Measurements from ENCODE around the gene UBE2V1.

The UBE2V1 gene

DNA sequence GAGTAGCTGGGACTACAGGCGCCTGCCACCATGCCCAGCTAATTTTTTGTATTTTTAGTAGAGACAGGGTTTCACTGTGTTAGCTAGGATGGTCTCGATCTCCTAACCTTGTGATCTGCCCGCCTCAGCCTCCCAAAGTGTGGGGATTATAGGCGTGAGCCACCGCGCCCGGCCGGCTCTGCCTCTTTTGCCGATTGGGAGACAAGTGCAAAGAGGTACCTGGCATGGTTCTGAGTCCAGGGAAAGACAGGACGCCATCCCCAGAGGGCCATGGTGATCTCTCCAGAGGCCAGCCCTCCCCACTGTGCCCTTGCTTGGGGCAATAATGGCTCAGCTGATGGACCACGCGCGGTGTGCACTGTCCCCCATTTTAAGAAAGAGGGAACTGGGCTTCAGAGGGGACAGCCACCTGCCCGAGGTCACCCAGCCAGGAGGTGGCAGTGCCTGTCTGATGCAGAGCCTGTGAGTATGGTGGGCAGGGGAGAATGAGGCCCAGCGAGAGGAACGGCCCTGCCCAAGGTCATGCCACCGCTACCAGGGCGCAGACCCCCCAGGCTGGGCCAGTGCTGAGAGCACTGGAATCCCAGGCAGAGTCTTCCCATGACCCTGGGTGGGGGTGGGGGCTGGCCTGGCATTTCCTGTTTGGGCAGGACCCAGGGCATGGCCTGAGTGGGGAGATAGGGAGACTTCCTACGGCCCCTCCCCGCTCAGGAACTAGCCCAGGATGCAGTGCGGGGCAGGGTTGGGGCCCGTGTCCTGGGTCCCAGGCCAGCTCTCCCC is 69.2 kb downstream of the UBE2V1 start:
- no peak for DNase-seq (ENCODE audit: low spot score)

DNA sequence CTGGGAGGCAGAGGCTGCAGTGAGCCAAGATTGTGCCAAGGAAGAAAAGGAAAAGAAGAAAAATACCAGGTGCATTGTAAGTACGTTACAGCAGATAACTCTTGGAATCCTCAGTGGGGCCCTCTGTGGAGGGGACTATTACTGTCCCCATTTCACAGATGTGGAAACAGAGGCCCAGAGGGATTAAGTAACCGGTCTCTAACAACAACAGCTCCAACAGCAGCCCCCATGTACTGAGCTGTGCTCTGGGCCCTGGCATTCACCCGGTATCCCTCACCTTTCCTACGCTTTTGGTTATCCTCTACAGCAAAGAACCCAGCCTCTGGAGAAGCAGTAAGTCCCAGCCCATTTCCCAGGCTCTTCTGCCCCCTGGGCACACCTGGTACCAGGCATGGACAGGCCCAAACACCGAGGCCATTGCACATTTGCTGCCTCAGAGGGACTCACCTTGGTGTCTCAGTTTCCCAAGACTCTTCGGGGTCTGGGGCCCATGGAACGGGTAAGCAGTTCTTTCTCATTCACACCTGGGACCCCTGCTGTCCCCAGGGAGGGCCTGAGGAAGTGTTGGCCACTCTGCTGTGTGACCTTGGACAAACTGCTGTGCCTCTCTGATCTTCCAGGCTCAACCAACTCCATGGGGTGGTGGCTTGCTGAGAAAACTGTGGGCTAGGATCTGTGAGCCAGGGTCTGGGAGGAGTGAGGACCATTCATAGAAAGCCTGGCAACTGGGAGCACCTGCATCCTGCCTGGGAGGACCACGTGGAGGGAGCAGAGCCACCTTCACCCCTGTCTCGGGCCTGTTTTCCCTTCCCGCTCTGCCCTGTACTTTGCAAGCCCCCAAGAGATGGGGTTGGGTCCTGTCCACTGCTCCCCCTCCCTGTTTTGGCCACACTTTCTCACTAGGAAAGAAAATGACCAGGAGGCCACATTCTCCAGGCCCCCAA is 70.3 kb downstream of the UBE2V1 start:
- DNase-seq (ENCODE audit: low spot score), result no peak

DNA sequence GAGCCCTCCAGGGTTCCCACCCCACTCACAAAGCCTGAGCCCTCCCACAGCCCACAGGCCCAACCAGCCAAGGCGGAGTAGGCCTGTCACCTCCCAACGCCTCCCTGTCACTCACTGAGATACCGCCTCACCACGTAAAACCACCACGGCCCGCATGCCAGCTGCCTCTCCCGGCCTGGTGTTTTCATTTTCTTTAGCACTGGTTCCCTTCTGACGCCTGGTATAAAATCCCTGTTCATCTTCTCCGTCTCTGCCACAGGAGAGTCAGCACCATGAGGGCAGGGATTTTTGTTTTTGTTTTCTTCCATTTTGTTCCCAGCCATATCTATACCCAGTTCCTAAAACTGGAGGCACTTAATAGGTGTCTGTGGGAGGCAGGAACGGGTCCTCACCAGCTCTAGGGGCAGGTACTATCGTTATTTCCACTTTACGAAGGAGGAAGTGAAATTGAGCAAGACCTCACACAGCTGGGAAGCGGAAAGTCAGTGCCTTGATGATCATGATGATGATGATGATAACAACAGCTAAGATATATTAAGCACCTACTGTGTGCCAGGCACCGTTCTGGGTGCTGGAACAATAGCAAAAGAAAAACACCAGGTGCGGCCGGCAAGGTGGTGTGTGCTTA is 71.6 kb downstream of the UBE2V1 start:
- DNase-seq (ENCODE audit: low spot score), result no peak

DNA sequence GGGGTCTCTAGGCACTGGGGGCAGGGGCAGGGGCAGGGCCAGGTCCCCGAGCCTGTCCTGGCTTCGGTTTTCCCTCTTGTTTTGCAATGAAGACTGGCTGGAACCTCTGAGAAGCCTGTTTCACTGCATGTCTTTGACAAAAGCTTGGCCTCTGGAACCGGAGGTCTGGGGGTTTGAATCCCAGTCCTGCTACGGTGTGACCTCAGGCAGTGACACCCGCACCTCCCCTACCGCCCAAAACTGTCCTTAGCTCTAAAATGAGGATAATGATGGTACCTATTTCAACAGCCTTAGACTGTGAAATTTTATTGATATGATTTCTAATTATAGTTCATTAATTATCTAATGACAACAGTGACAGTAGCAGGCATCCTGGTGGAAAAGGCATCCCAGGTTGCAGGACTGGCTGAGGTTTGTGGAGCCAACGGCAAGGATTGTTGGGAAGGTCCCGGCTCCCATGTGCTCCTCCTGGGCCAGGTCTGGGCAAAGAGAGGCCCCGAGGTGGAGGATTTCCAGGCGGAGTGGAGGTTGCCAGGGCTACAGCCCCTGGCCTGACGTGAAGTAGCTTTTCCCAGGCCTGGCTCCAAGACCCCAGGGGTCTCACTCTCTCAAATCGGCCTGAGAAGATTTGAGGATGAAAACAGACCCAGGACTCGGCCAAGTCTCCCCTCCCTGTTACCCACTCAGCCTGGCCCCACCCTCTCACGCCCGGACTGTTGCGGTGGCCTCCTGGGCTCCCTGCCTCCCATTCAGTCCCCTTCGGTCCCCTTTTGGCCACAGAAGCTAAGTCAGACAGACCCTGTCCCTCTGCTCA is 72.3 kb downstream of the UBE2V1 start:
- DNase-seq (ENCODE audit: low spot score), result no peak

DNA sequence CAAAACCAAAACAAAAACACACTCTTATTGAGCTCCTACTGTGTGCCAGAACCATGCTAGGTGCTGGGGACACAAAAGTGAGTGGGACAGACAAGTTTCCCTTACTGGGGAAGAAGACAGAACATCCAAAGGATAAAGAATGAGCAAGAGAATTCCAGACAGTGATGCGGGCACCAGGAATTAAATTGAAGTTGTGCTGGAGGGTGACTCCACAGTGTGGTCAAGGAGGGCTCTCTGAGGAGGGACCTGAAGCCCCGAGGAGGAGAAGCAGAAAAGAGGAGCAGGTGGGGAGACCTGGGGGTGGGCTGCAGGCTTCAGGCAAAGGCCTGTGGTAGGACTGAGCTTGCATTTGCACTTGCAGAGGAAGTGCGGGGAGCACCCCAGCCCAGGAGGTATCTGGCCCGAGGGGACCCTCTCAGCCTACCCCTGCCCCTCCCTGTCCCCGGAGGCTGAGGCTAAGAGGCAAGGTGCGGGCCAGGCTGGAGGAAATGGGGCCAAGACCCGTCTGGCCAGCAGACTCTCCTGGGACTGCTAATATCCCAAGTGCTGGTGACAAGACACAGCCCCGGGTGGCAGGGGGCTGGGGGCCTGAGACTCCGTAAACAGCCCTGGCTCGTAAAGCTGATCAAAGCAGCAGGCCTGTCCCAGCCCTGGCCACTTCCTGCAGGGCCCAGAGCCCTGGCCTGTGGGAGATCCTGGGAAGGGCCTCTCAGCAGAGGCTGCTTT is 73.1 kb downstream of the UBE2V1 start:
- DNase-seq (ENCODE audit: low spot score), result no peak

DNA sequence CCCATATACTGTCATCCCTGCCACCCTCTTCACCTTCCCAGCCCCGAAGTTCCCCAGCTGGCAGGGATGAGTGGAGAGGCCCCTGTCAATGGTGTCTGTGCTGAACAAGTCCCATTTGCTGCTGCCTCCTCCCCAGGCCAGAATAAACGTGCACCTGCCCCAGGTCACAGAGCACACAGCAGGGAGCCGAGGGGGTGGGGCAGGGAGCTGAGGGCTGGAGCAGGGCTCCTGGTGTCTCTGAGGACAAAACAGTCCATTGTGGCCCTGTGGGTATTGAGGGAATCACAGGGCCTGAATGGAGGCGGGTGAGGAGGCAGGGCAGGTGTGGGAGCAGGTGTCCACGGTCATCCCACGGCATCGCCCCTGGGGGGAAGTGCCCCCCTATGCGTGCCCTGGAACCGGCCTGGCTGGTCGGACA is 74.4 kb downstream of the UBE2V1 start:
- DNase-seq (ENCODE audit: low spot score), result no peak

DNA sequence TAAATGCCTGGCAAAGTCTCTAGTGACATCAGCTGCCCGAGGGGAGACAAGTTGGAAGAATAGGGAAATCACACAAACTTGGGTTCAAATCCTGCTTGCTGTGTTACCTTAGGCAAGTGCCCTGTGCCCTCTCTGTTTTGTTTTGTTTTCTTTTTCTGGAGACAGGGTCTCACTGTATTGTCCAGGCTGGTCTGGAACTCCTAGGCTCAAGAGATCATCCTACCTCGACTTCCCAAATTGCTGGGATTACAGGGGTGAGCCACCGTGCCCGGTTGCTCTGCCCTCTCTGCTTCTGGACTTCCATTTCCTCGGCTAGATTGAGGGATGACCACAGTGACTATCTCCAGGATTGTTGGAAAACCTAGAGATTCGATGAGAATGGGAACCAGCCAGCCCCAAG is 74.8 kb downstream of the UBE2V1 start:
- no peak for DNase-seq (ENCODE audit: low spot score)

DNA sequence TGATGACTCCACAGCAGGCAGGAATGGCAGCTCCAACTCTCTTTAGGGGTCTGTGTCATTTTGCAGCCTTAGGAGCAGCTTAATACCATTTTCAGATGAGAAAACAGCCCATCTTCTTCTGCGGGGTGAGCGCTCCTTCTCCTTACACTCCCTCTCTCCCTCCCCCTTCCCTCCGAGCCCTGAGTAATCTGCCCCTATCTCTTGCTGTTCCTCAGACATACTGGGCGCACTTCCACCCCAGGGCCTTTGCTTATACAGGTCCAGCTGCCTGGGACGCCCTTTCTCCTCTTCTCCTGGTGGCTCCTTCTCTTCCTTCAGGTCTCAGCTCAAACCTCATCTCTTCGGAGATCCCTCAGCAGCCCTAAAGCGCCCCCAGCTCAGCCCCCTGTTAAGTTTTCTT is 75.4 kb downstream of the UBE2V1 start:
- no peak for DNase-seq (ENCODE audit: low spot score)

DNA sequence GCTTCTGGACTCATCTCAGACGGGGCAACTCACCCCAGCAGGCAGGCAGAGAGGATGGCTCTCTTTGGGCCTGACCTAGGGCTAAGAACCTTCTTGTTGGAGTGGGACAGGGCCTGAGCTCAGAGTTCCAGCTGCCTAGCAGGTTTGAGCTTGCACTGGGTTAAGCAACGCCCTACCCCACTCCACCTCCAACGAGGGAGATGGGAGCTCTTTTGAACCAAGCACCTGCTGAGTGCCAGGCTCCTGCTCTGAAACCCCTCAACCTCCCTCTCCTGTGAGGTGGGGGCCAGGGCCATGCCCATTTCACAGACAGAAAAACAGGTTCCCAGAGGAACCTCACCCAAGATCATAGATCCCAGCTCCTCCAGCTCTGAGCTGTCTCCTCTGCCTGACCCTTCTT is 75.8 kb downstream of the UBE2V1 start:
- no peak for DNase-seq (ENCODE audit: low spot score)

DNA sequence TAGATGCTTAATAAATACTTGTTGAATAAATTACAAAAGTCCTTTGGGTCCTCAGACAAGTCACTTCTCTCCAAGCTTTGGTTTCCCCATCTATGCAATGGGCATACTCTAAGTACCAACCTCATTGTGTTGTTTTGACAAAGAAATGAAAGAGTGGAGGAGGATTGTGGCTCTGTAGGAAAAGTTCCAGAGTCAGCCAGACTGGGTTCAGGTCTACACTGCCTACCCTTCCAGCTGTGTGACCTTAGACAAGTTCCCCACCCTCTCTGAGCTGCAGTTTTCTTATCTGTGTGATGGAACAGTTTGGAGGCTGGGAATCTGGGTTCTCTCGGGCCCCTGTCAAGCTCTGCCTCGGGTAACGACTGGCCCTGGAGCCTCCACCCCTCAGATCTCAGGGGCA is 76.2 kb downstream of the UBE2V1 start:
- DNase-seq (ENCODE audit: low spot score), result no peak

DNA sequence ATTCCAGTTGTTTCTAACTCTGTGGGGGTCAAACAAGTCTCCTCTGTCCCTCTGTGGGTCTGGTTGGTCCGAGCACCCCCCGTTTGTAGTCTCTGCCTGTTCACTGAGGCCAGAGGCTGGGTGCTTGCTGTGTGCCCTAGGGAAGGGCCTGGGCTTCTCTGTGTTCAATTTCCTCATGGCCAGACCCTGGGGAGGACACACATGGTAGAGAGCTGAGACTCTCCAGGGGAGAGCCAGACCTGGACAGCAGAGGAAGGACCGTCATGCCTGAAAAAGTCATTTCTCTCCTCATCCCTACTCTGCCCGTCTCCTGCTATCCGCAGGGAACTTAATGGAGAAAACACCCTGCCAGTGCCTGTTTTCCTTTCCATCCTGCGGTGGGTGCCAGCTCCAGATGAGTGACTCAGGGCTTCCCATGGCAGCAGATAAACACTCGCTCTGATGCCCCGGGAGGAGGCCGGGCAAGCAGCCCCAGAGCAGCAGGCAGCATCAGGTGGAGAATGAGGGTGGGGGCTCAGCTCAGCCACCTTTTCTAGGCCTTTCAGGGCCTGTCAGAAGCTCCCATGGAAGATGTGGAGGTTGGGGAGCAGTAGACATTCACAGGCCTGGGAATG is 78.3 kb downstream of the UBE2V1 start:
- DNase-seq (ENCODE audit: low spot score), result no peak

DNA sequence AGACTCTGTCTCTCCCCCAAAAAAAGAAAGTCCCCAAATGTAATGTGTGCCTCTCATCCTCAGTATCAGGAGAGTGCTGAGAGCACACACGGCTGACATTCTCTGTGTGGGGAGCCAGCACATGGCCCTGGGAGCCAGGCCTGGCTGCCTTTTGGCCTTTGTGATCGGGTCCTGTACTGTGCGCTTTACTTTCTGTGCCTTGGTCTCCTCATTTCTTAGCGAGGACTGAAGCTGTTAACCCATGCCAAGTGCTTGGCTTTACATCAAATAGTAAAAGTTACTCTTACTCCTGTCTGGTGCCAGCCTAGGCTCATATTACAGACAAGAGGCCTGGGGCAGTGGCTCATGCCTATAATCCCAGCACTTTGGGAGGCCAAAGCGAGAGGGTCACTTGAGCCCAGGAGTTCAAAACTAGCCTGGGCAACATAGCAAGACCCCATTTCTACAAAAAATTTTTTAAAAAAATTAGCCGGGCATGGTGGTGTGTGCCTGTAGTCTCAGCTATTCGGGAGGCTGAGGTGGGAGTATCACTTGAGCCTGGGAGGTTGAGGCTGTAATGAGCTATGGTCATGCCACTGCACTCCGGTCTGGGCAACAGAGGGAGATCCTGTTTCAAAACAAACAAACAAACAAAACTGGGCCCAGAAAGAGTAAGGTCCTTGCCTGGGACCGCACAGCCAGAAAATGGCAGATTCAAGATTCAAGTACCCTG is 79.8 kb downstream of the UBE2V1 start:
- no peak for DNase-seq (ENCODE audit: low spot score)
